Smooth muscle cell of the brain vasculature (primary cell): ENCODE results near the gene FAS.

Source experiments
- DNase-seq: peaks from one replicate; pipeline ENCODE4 v3.0.0-alpha.2; 2012; ENCODE audit warnings: low read depth, low spot score

Gene FAS

GRCh38 chr10:88990384-88991160 lies at the start of gene FAS:
FAS (plus strand) TSS chr10:88990798; CDS start chr10:88990877, 79 bp downstream.
- DNase-seq, result no peak

- no peak for DNase-seq
Observed at GRCh38 chr10:88941026-88941425, 49.6 kb upstream of the FAS start.

- DNase-seq, result no peak
Observed at GRCh38 chr10:88943778-88944177, 46.8 kb upstream of the FAS start.

GRCh38 chr10:88944813-88945212 lies 45.8 kb upstream of the FAS start:
- DNase-seq, result no peak

GRCh38 chr10:88946200-88946599 lies 44.4 kb upstream of the FAS start:
- DNase-seq, result no peak

- DNase-seq, result no peak
Observed at GRCh38 chr10:88946965-88947590, 43.5 kb upstream of the FAS start.

- no peak for DNase-seq
Observed at GRCh38 chr10:88949051-88949450, 41.5 kb upstream of the FAS start.

GRCh38 chr10:88949912-88950837 lies 40.4 kb upstream of the FAS start:
- DNase-seq, result no peak

- no peak for DNase-seq
Observed at GRCh38 chr10:88952647-88953111, 37.9 kb upstream of the FAS start, which contains the start of gene ACTA2. ACTA2 (minus strand) TSS chr10:88952773; CDS start chr10:88948930, 3,843 bp downstream.

GRCh38 chr10:88953662-88954061 lies 36.9 kb upstream of the FAS start:
- no peak for DNase-seq

- DNase-seq, result no peak
Observed at GRCh38 chr10:88954458-88955083, 36.0 kb upstream of the FAS start.

- DNase-seq, result no peak
Observed at GRCh38 chr10:88957381-88957780, 33.2 kb upstream of the FAS start.

- DNase-seq, result no peak
Observed at GRCh38 chr10:88958721-88959120, 31.9 kb upstream of the FAS start.

- DNase-seq, result no peak
Observed at GRCh38 chr10:88960802-88961201, 29.8 kb upstream of the FAS start.

GRCh38 chr10:88961266-88961665 lies 29.3 kb upstream of the FAS start:
- no peak for DNase-seq

- DNase-seq, result no peak
Observed at GRCh38 chr10:88962336-88962735, 28.3 kb upstream of the FAS start.

GRCh38 chr10:88963318-88963717 lies 27.3 kb upstream of the FAS start:
- no peak for DNase-seq

GRCh38 chr10:88964360-88964759 lies 26.2 kb upstream of the FAS start:
- no peak for DNase-seq

GRCh38 chr10:88964869-88965415 lies 25.7 kb upstream of the FAS start:
- no peak for DNase-seq

- no peak for DNase-seq
Observed at GRCh38 chr10:88966797-88967196, 23.8 kb upstream of the FAS start.

- no peak for DNase-seq
Observed at GRCh38 chr10:88968391-88968790, 22.2 kb upstream of the FAS start.
